ENCODE data around the gene TSG101. TPM values are rescaled to one million over a fixed set of nuclear protein-coding genes. Genes with fewer than 3 reads are reported as not detected.

The TSG101 gene
- total RNA-seq, 4 donors from 2014 or later, result 67.8 to 80.0 (median 71.8) TPM

- Histone ChIP-seq H3K36me3 (peaks cover 58% of the 10 kb centered on the region), H3K4me3 (no peak overlapping the region), H3K27ac (no peak overlapping the region), H3K4me1 (no peaks in the 10 kb centered on the region), H3K27me3 (no peaks in the 10 kb centered on the region), H3K9me3 (no peaks in the 10 kb centered on the region)
- DNase-seq (ENCODE audit: low spot score in 2 of 2), result no peak
- no peak for TF ChIP-seq POLR2A (IDR thresholded peaks at IDR 0.05)
- no peak for TF ChIP-seq POLR2AphosphoS5 (IDR thresholded peaks at IDR 0.05)
- TF ChIP-seq CTCF (IDR thresholded peaks at IDR 0.05), result no peak
- no peak for TF ChIP-seq EP300 (IDR thresholded peaks at IDR 0.05)
These were observed 31.5 kb downstream of the TSG101 start for GRCh38 chr11:18495271-18495670.

GRCh38 chr11:18493310-18493709, 33.4 kb downstream of the TSG101 start:
- H3K36me3 ChIP-seq, result peaks cover 58% of the 10 kb centered on the region
- no peak overlapping the region for H3K4me3 ChIP-seq
- 86% methylated on average over 4 of the region's 4 CpGs for WGBS
- H3K4me1 ChIP-seq, result no peaks in the 10 kb centered on the region
- H3K9me3 ChIP-seq, result no peaks in the 10 kb centered on the region
- TF ChIP-seq POLR2A (IDR thresholded peaks at IDR 0.05) (no peak), EP300 (IDR thresholded peaks at IDR 0.05) (no peak), CTCF (IDR thresholded peaks at IDR 0.05) (no peak), POLR2AphosphoS5 (IDR thresholded peaks at IDR 0.05) (no peak)
- no peak overlapping the region for H3K27ac ChIP-seq
- no peak for DNase-seq (ENCODE audit: low spot score in 2 of 2)
- no peaks in the 10 kb centered on the region for H3K27me3 ChIP-seq

DNA sequence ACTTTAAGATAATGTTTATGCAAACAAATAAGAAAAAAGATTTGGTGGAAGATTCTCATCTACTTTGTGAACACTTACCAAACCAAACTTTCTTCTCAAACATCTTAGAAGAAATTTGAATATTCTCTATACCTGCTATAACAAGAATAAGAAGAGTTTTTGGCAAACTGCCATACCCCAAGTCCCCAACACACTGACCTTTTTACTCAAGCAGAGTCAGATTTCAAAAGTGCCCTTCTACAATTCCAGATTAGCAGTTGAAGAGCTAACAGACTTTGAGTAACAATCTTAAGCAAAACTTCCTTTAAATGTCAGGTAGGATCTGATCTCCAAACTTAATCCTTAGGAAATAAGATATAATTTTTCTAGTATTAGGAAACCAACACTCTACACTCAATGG, 33.9 kb downstream of the TSG101 start:
- TF ChIP-seq CTCF (IDR thresholded peaks at IDR 0.05), result no peak
- TF ChIP-seq POLR2A (IDR thresholded peaks at IDR 0.05), result no peak
- TF ChIP-seq EP300 (IDR thresholded peaks at IDR 0.05), result no peak
- no peak for TF ChIP-seq POLR2AphosphoS5 (IDR thresholded peaks at IDR 0.05)
- no peak overlapping the region for H3K27ac ChIP-seq
- H3K4me1 ChIP-seq, result no peaks in the 10 kb centered on the region
- H3K27me3 ChIP-seq, result no peaks in the 10 kb centered on the region
- H3K36me3 ChIP-seq, result peaks cover 55% of the 10 kb centered on the region
- H3K4me3 ChIP-seq, result no peak overlapping the region
- H3K9me3 ChIP-seq, result no peaks in the 10 kb centered on the region
- no peak for DNase-seq (ENCODE audit: low spot score in 2 of 2)

GRCh38 chr11:18491924-18492323, 34.8 kb downstream of the TSG101 start:
- no peaks in the 10 kb centered on the region for H3K4me1 ChIP-seq
- no peak overlapping the region for H3K27ac ChIP-seq
- no peak for DNase-seq (ENCODE audit: low spot score in 2 of 2)
- H3K4me3 ChIP-seq, result no peak overlapping the region
- H3K9me3 ChIP-seq, result no peaks in the 10 kb centered on the region
- WGBS, result 94% methylated on average over 2 of the region's 2 CpGs
- peaks cover 52% of the 10 kb centered on the region for H3K36me3 ChIP-seq
- H3K27me3 ChIP-seq, result no peaks in the 10 kb centered on the region
- no peak for TF ChIP-seq POLR2AphosphoS5 (IDR thresholded peaks at IDR 0.05)
- TF ChIP-seq EP300 (IDR thresholded peaks at IDR 0.05), result no peak
- TF ChIP-seq CTCF (IDR thresholded peaks at IDR 0.05), result no peak
- no peak for TF ChIP-seq POLR2A (IDR thresholded peaks at IDR 0.05)

DNA sequence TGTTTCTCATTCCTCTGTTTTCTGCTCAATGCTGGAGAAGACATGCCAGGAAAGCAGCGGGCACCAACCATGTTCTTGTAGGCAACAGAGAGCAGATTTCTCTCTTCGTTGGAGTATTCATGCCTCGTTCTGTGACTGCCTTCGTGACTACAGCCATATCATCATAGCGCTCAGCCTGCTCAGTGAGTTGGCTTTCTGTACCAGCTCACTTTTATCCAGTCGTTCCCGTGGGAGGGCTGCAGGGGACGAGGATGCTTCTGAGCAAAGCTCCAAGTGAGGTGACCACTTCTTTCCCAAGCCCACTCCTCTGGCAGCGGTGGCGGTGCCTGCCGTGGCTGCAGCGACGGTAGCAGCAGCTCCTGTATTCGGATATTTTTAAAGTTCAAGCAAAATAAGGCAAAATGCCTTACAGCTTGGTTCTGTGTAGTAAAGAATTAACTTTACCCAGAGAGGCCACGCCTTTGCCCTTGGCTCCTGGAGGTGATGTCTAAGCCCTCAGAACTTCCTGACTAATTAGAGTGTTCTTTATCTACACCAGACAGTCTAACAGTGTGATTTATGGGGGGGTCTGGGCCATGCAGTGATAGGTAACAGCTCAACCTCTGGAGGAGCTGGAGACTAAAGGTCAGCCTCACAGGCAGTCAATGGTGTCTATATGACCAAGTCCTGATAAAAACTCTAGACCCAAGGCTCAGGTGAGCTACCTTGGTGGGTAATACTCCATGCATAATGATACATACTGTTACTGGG, 35.8 kb downstream of the TSG101 start:
- Histone ChIP-seq H3K4me1 (no peaks in the 10 kb centered on the region), H3K27me3 (no peaks in the 10 kb centered on the region), H3K4me3 (no peak overlapping the region), H3K9me3 (no peaks in the 10 kb centered on the region), H3K27ac (no peak overlapping the region), H3K36me3 (peaks cover 51% of the 10 kb centered on the region)
- TF ChIP-seq POLR2A (IDR thresholded peaks at IDR 0.05) (no peak), POLR2AphosphoS5 (IDR thresholded peaks at IDR 0.05) (no peak), CTCF (IDR thresholded peaks at IDR 0.05) (no peak), EP300 (IDR thresholded peaks at IDR 0.05) (no peak)
- 88% methylated on average over 15 of the region's 15 CpGs for WGBS
- DNase-seq (ENCODE audit: low spot score in 2 of 2), result no peak

Measured in suprapubic skin (tissue), 4 donors.